ENCODE data around the gene TSPO2.

TSPO2 gene

DNA sequence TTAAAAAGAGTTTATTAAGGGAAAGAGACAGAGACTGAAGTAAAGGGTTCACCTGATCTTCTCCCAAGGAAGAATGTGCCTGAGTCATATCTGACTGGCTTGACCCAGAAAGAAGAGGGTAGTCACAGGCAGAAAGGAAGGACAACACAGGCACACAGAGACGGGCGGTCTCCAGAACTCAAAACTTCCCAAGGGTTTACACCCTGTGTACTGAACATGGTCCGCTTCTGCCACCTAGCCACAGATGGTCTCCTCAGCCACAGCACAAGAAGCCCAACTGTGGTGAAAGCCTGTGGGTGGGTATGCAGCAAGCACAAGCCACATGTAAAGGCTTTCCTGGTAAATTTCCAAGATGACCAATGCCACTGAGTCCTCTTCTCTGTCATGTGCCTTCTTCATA is 20.4 kb upstream of the TSPO2 start:
- H3K9me3 ChIP-seq (ENCODE audit: insufficient read depth, low read length): no peaks in the 10 kb centered on the region
- H3K27ac ChIP-seq (ENCODE audit: low read depth, low read length): no peak overlapping the region
- no peaks in the 10 kb centered on the region for H4K20me1 ChIP-seq (ENCODE audit: low read depth, low read length)
- no peak overlapping the region for H3K4me2 ChIP-seq (ENCODE audit: low read depth, low read length, poor library complexity, severe bottlenecking)
- no peaks in the 10 kb centered on the region for H3K27me3 ChIP-seq (ENCODE audit: low read length)
- H3K9me2 ChIP-seq (replicated peaks; ENCODE audit: insufficient read depth, low read length): no peaks in the 10 kb centered on the region
- no peaks in the 10 kb centered on the region for H3K36me3 ChIP-seq (ENCODE audit: low read length)
- no peak overlapping the region for H3K4me3 ChIP-seq (ENCODE audit: insufficient read depth, low read length, poor library complexity, severe bottlenecking)
- H3F3A ChIP-seq (ENCODE audit: insufficient read depth): no peaks in the 10 kb centered on the region
- H3K9ac ChIP-seq (ENCODE audit: low read length): no peak overlapping the region
- TF ChIP-seq CTCF (IDR thresholded peaks at IDR 0.05; ENCODE audit: insufficient read depth, low read length, poor library complexity, severe bottlenecking) (no peak), EZH2phosphoT487 (conservative IDR thresholded peaks at IDR 0.05; ENCODE audit: low read length) (no peak)
- H3K79me2 ChIP-seq (ENCODE audit: insufficient read depth, low read length): no peaks in the 10 kb centered on the region
- no peak overlapping the region for H2AFZ ChIP-seq (ENCODE audit: low read depth, low read length, severe bottlenecking)

- no peaks in the 10 kb centered on the region for H3F3A ChIP-seq (ENCODE audit: insufficient read depth)
- no peak overlapping the region for H3K27ac ChIP-seq (ENCODE audit: low read depth, low read length)
- H3K9me3 ChIP-seq (ENCODE audit: insufficient read depth, low read length): no peaks in the 10 kb centered on the region
- H3K27me3 ChIP-seq (ENCODE audit: low read length): no peaks in the 10 kb centered on the region
- no peak overlapping the region for H3K9ac ChIP-seq (ENCODE audit: low read length)
- H3K4me3 ChIP-seq (ENCODE audit: insufficient read depth, low read length, poor library complexity, severe bottlenecking): no peak overlapping the region
- no peak overlapping the region for H3K4me2 ChIP-seq (ENCODE audit: low read depth, low read length, poor library complexity, severe bottlenecking)
- H3K79me2 ChIP-seq (ENCODE audit: insufficient read depth, low read length): no peaks in the 10 kb centered on the region
- TF ChIP-seq EZH2phosphoT487 (conservative IDR thresholded peaks at IDR 0.05; ENCODE audit: low read length) (no peak), CTCF (IDR thresholded peaks at IDR 0.05; ENCODE audit: insufficient read depth, low read length, poor library complexity, severe bottlenecking) (no peak)
- no peaks in the 10 kb centered on the region for H3K36me3 ChIP-seq (ENCODE audit: low read length)
- no peaks in the 10 kb centered on the region for H4K20me1 ChIP-seq (ENCODE audit: low read depth, low read length)
- H3K9me2 ChIP-seq (replicated peaks; ENCODE audit: insufficient read depth, low read length): no peaks in the 10 kb centered on the region
- H2AFZ ChIP-seq (ENCODE audit: low read depth, low read length, severe bottlenecking): no peak overlapping the region
Observed at GRCh38 chr6:41022294-41022693, 20.0 kb upstream of the TSPO2 start.

- H3K4me2 ChIP-seq (ENCODE audit: low read depth, low read length, poor library complexity, severe bottlenecking): no peak overlapping the region
Observed at GRCh38 chr6:41023114-41023513, 19.2 kb upstream of the TSPO2 start.

More at GRCh38 chr6:41023114-41023513, 19.2 kb upstream of the TSPO2 start:
- TF ChIP-seq CTCF (IDR thresholded peaks at IDR 0.05; ENCODE audit: insufficient read depth, low read length, poor library complexity, severe bottlenecking) (no peak), EZH2phosphoT487 (conservative IDR thresholded peaks at IDR 0.05; ENCODE audit: low read length) (no peak)
- Histone ChIP-seq H3K36me3 (ENCODE audit: low read length) (no peaks in the 10 kb centered on the region), H3K27ac (ENCODE audit: low read depth, low read length) (no peak overlapping the region), H3K9ac (ENCODE audit: low read length) (no peak overlapping the region), H4K20me1 (ENCODE audit: low read depth, low read length) (no peaks in the 10 kb centered on the region), H3K79me2 (ENCODE audit: insufficient read depth, low read length) (no peaks in the 10 kb centered on the region), H2AFZ (ENCODE audit: low read depth, low read length, severe bottlenecking) (no peak overlapping the region), H3F3A (ENCODE audit: insufficient read depth) (no peaks in the 10 kb centered on the region), H3K9me3 (ENCODE audit: insufficient read depth, low read length) (no peaks in the 10 kb centered on the region), H3K27me3 (ENCODE audit: low read length) (no peaks in the 10 kb centered on the region), H3K9me2 (replicated peaks; ENCODE audit: insufficient read depth, low read length) (no peaks in the 10 kb centered on the region), H3K4me3 (ENCODE audit: insufficient read depth, low read length, poor library complexity, severe bottlenecking) (no peak overlapping the region)
